HEK293 (cell line): ENCODE data around the gene NCEH1.
A peak's percentile ranks its signal among the peaks of the same experiment; 100 is the strongest.

Source experiments
- CTCF ChIA-PET: fragments of 350-600 bp; formaldehyde crosslinking; extraction: SDS; loops from one replicate; lab custom pipeline; 2021; ENCODE audit warnings: antibody characterized with exemption; lab: Yijun Ruan, JAX
- POLR2A ChIA-PET: fragments of 300-600 bp; formaldehyde crosslinking; extraction: SDS; loops from one replicate; lab custom pipeline; 2020; ENCODE audit warnings: antibody characterized with exemption, inconsistent platforms; lab: Yijun Ruan, JAX
- H3K27ac ChIP-seq: fragments of 200-500 bp; sonication (Bioruptor generic); 2 replicates; pipeline ENCODE4 v1.5.1; 2014; ENCODE audit warnings: low read depth, low read length, control low read depth, inconsistent platforms; ENCODE audit errors: extremely low read depth
- H3K36me3 ChIP-seq, 2 experiments: fragments of 200-500 bp in 1 of 2; sonication (Bioruptor generic) in 1 of 2; 1 replicate in 1 of 2; 2 replicates in 1 of 2; pipeline ENCODE4 v1.5.1; 2014 to 2017; ENCODE audit warnings: inconsistent platforms in 2 of 2, low read length in 2 of 2; ENCODE audit not compliant: control insufficient read depth in 2 of 2, insufficient read depth in 1 of 2
- H3K4me1 ChIP-seq: fragments of 200-500 bp; sonication (Bioruptor generic); 2 replicates; pipeline ENCODE4 v1.5.1; 2014; ENCODE audit warnings: mild to moderate bottlenecking, low read length, inconsistent platforms; ENCODE audit not compliant: control insufficient read depth, insufficient read depth
- H3K4me3 ChIP-seq: 2 replicates; pipeline ENCODE4 v1.5.1; 2011; ENCODE audit warnings: low read depth, mild to moderate bottlenecking, control low read depth, low read length, moderate library complexity
- H3K9me3 ChIP-seq: fragments of 200-500 bp; sonication (Bioruptor generic); 2 replicates; pipeline ENCODE4 v1.5.1; 2014; ENCODE audit warnings: low read depth, low read length, inconsistent platforms; ENCODE audit not compliant: control insufficient read depth, insufficient read depth
- HOXD13 ChIP-seq: sonication (generic); formaldehyde crosslinking; IDR thresholded peaks from 2 replicates; pipeline ENCODE4 v1.8.0; 2022; ENCODE audit warnings: missing genetic modification reagents, borderline replicate concordance
- TCF7L2 ChIP-seq: IDR thresholded peaks from 2 replicates; pipeline ENCODE4 v1.6.1; 2011; ENCODE audit warnings: low read depth, mild to moderate bottlenecking, inconsistent platforms, low read length, moderate library complexity, borderline replicate concordance
- WT1 ChIP-seq: fragments of 450-650 bp; formaldehyde crosslinking; IDR thresholded peaks from 2 replicates; pipeline ENCODE4 v1.5.1; 2016; ENCODE audit warnings: missing biosample characterization, missing genetic modification characterization
- ZBTB20 ChIP-seq: fragments of 450-650 bp; formaldehyde crosslinking; IDR thresholded peaks from 2 replicates; pipeline ENCODE4 v1.5.1; 2016; ENCODE audit warnings: missing biosample characterization, missing genetic modification characterization
- ZBTB48 ChIP-seq: fragments of 450-650 bp; formaldehyde crosslinking; IDR thresholded peaks from 2 replicates; pipeline ENCODE4 v1.5.1; 2016; ENCODE audit warnings: missing biosample characterization, missing genetic modification characterization
- ZNF335 ChIP-seq: fragments of 450-650 bp; formaldehyde crosslinking; conservative IDR thresholded peaks from 2 replicates; pipeline ENCODE4 v1.5.1; 2016; ENCODE audit warnings: missing biosample characterization, missing genetic modification characterization
- ZNF549 ChIP-seq: fragments of 450-650 bp; IDR thresholded peaks from 2 replicates; pipeline ENCODE4 v1.5.1; 2018; ENCODE audit warnings: missing biosample characterization, missing genetic modification characterization, mild to moderate bottlenecking, inconsistent platforms, moderate library complexity
- ZNF621 ChIP-seq: fragments of 450-650 bp; formaldehyde crosslinking; IDR thresholded peaks from 2 replicates; pipeline ENCODE4 v1.5.1; 2017; ENCODE audit warnings: missing biosample characterization, missing genetic modification characterization
- ZNF747 ChIP-seq: fragments of 450-650 bp; formaldehyde crosslinking; IDR thresholded peaks from 2 replicates; pipeline ENCODE4 v1.5.1; 2016; ENCODE audit warnings: missing biosample characterization, missing genetic modification characterization
- ZNF843 ChIP-seq: fragments of 450-650 bp; formaldehyde crosslinking; IDR thresholded peaks from 2 replicates; pipeline ENCODE4 v1.5.1; 2016; ENCODE audit warnings: missing biosample characterization, missing genetic modification characterization
- ZSCAN30 ChIP-seq: fragments of 450-650 bp; IDR thresholded peaks from 2 replicates; pipeline ENCODE4 v1.5.1; 2018; ENCODE audit warnings: missing biosample characterization, mild to moderate bottlenecking, missing genetic modification characterization, moderate library complexity
- TF ChIP-seq, protein P1 (sequence below): fragments of 450-650 bp; formaldehyde crosslinking; IDR thresholded peaks from 2 replicates; pipeline ENCODE4 v1.5.1; 2017; ENCODE audit warnings: missing biosample characterization, missing genetic modification characterization
- TF ChIP-seq, protein P2 (sequence below): fragments of 450-650 bp; formaldehyde crosslinking; IDR thresholded peaks from 2 replicates; pipeline ENCODE4 v1.5.1; 2016; ENCODE audit warnings: missing biosample characterization, missing genetic modification characterization
- TF ChIP-seq, protein P3 (sequence below): fragments of 450-650 bp; formaldehyde crosslinking; IDR thresholded peaks from 2 replicates; pipeline ENCODE4 v1.5.1; 2017; ENCODE audit warnings: missing biosample characterization, missing genetic modification characterization

NCEH1 gene

DNA sequence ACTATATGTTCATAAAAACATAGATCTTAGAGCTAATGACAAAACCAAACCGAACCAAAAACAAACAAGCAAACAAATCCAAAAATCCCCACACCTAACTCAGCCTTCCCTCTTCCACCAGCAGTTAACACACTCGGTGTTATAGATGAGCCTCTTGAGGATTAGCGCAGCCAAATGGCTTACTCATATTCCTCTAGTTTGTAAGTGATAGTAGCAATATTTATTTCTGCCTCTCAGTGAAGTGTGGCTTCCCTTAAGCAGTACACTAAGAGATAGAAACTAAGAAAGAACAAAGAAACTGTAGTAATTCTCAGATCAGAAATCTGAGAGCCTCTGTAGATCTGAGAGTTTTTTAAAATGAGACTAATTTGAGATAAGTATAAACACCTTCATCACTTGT is 2.4 kb upstream of the NCEH1 start:
- POLR2A ChIA-PET: no interaction called here
- H3K4me1 ChIP-seq: no peaks in the 10 kb centered on the region
- no peaks in the 10 kb centered on the region for H3K36me3 ChIP-seq
- no peaks in the 10 kb centered on the region for H3K9me3 ChIP-seq
- CTCF ChIA-PET: no interaction called here
- TF ChIP-seq ZNF747 (tag by site-specific recombination): no peak
- TF ChIP-seq, protein P1, sequence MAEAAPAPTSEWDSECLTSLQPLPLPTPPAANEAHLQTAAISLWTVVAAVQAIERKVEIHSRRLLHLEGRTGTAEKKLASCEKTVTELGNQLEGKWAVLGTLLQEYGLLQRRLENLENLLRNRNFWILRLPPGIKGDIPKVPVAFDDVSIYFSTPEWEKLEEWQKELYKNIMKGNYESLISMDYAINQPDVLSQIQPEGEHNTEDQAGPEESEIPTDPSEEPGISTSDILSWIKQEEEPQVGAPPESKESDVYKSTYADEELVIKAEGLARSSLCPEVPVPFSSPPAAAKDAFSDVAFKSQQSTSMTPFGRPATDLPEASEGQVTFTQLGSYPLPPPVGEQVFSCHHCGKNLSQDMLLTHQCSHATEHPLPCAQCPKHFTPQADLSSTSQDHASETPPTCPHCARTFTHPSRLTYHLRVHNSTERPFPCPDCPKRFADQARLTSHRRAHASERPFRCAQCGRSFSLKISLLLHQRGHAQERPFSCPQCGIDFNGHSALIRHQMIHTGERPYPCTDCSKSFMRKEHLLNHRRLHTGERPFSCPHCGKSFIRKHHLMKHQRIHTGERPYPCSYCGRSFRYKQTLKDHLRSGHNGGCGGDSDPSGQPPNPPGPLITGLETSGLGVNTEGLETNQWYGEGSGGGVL (tag by site-specific recombination): no peak
- TF ChIP-seq, protein P2, sequence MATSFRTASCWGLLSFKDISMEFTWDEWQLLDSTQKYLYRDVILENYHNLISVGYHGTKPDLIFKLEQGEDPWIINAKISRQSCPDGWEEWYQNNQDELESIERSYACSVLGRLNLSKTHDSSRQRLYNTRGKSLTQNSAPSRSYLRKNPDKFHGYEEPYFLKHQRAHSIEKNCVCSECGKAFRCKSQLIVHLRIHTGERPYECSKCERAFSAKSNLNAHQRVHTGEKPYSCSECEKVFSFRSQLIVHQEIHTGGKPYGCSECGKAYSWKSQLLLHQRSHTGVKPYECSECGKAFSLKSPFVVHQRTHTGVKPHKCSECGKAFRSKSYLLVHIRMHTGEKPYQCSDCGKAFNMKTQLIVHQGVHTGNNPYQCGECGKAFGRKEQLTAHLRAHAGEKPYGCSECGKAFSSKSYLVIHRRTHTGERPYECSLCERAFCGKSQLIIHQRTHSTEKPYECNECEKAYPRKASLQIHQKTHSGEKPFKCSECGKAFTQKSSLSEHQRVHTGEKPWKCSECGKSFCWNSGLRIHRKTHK (tag by site-specific recombination): no peak
- no peak for TF ChIP-seq TCF7L2
- no peak for TF ChIP-seq HOXD13 (CRISPR knock-in tag)
- TF ChIP-seq ZSCAN30: no peak
- TF ChIP-seq ZBTB48 (tag by site-specific recombination): no peak
- TF ChIP-seq, protein P3, sequence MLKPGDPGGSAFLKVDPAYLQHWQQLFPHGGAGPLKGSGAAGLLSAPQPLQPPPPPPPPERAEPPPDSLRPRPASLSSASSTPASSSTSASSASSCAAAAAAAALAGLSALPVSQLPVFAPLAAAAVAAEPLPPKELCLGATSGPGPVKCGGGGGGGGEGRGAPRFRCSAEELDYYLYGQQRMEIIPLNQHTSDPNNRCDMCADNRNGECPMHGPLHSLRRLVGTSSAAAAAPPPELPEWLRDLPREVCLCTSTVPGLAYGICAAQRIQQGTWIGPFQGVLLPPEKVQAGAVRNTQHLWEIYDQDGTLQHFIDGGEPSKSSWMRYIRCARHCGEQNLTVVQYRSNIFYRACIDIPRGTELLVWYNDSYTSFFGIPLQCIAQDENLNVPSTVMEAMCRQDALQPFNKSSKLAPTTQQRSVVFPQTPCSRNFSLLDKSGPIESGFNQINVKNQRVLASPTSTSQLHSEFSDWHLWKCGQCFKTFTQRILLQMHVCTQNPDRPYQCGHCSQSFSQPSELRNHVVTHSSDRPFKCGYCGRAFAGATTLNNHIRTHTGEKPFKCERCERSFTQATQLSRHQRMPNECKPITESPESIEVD (tag by site-specific recombination): no peak
- no peak for TF ChIP-seq ZNF621 (tag by site-specific recombination)
- TF ChIP-seq ZNF843 (tag by site-specific recombination): no peak
- H3K27ac ChIP-seq: no peak overlapping the region
- no peak overlapping the region for H3K4me3 ChIP-seq

DNA sequence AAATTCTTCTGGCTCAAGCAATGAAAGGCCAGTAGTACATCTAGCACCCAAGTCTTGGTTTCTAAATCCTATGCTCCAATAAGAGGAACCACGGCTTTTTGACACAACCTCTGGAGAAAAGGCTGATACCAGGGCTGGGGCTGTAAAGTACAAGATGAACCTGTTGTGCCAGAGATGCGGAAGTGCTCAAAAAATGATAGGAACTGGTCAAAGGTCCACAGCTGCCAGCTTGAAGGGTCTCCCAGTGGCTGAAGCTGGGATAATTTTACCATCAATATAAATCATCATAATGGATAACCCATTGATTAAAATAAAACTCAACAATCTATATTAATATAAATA is 558 bp upstream of the NCEH1 start:
- Histone ChIP-seq H3K27ac (no peak overlapping the region), H3K4me3 (peak overlapping the region; percentile 99), H3K36me3 (no peaks in the 10 kb centered on the region), H3K4me1 (no peaks in the 10 kb centered on the region), H3K9me3 (no peaks in the 10 kb centered on the region)
- TF ChIP-seq ZBTB20 (tag by site-specific recombination) (peak; percentile 48; the same call in 1 of the 2 replicates), ZNF549 (tag by site-specific recombination) (no peak)
- ChIA-PET POLR2A (interaction anchor here (1.0 to 1.4 kb wide), 4 partner anchors 8 to 39 kb away, joined by 4 to 6 read pairs (median 5); partner anchors contain the start of gene ECT2), CTCF (interaction anchor here (0.6 to 1.9 kb wide), 9 partner anchors 9 to 250 kb away, joined by 3 to 8 read pairs (median 3); no protein-coding TSS in a partner anchor)

DNA sequence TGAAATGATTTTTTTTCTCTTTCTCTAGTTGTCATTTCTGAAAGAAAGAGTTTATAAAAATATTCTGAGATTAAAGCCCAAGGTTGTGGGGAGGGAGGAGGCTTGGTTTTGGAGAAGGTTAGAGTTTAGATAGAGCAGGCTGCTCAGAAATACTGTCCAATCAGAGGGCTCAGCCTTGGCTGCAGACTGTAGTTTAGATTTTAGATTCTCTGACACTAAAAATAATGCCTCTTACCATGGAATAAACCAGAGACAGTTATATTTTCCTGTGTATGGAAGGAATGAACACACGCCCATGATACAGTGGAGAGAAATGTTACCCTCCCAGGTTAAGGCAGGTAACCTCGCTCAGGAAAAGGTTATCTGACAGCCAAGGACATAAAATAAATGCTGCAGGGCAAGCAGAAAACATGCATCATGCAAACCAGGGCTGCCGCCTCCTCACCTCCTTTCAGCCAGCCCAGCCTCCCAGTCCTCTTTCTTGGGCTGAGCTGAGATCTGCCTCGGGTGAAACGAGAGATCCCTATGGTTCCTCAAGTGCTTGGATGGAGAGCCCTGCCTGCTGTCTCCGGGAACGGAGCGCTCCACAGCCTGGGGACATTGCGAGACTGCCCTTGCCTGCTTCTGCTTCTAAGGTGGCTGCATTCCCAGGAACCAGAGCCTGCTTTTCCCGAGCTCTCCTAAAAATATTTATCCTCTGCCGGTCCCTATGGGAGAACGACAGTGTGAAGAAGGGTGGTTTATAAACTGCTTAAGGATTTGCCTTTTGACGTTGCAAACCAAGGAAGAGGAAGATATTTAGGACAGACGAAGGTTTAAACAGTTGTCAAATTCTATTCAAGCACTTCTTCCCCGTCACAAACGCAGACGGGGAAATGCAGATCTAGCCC is 848 bp downstream of the NCEH1 start:
- H3K4me1 ChIP-seq: no peaks in the 10 kb centered on the region
- H3K4me3 ChIP-seq: peak overlapping the region; percentile 99
- no peaks in the 10 kb centered on the region for H3K36me3 ChIP-seq
- no peak overlapping the region for H3K27ac ChIP-seq
- no peaks in the 10 kb centered on the region for H3K9me3 ChIP-seq
- POLR2A ChIA-PET: interaction anchor here (1.0 to 1.7 kb wide), 4 partner anchors 10 to 40 kb away, joined by 5 to 7 read pairs (median 6); partner anchors contain the start of gene ECT2
- CTCF ChIA-PET: interaction anchor here (0.6 to 1.9 kb wide), 11 partner anchors 8 to 162 kb away, joined by 3 to 8 read pairs (median 3); no protein-coding TSS in a partner anchor
- TF ChIP-seq WT1 (tag by site-specific recombination) (no peak), ZNF335 (peak; percentile 58), ZBTB20 (tag by site-specific recombination) (peak; percentile 12; the same call in 1 of the 2 replicates)
